Activated CD8-positive, alpha-beta memory T cell treated with anti-CD3 and anti-CD28 coated beads, Interleukin-2, amount 10 ng/mL, durations not matched to agents 7 days and 5 days (primary cell): Measurements from ENCODE around the gene C1orf141. TPM values are rescaled to one million over a fixed set of nuclear protein-coding genes. Genes with fewer than 3 reads are reported as not detected.

Source experiments
- ATAC-seq: fragments of 150-1000 bp; cut with Tn5 transposase; one replicate; pipeline ENCODE4 v1.10.0; 2021; ENCODE audit warnings: moderate library complexity
- CTCF ChIA-PET: fragments of 350-600 bp; sonication (Branson Sonifier 250); formaldehyde crosslinking; loops from one replicate; lab custom pipeline; 2021; ENCODE audit warnings: antibody characterized with exemption; lab: Charles Lee
- DNase-seq: peaks from one replicate; pipeline ENCODE4 v3.0.0-alpha.2; 2020
- H3K27ac Mint-ChIP-seq: one replicate; pipeline ENCODE4 v1.8.0; 2021; ENCODE audit warnings: mild to moderate bottlenecking, mixed read lengths
- H3K27me3 Mint-ChIP-seq: one replicate; pipeline ENCODE4 v1.8.0; 2021; ENCODE audit warnings: mixed read lengths
- H3K36me3 Mint-ChIP-seq: one replicate; pipeline ENCODE4 v1.8.0; 2021; ENCODE audit warnings: mild to moderate bottlenecking, mixed read lengths
- H3K4me1 Mint-ChIP-seq: one replicate; pipeline ENCODE4 v1.8.0; 2021; ENCODE audit warnings: mixed read lengths
- H3K4me3 Mint-ChIP-seq: one replicate; pipeline ENCODE4 v1.8.0; 2021; ENCODE audit warnings: mild to moderate bottlenecking, moderate library complexity, mixed read lengths
- H3K9me3 Mint-ChIP-seq: one replicate; pipeline ENCODE4 v1.8.0; 2022; ENCODE audit warnings: low read depth, mixed read lengths
- total RNA-seq, 2 experiments: library from RNA; stranded (reverse); gene quantifications; one replicate each; pipeline ENCODE4 v1.2.3, GENCODE V29; 2021

C1orf141 gene
- total RNA-seq, 2 experiments from 2014 or later, result not detected

DNA sequence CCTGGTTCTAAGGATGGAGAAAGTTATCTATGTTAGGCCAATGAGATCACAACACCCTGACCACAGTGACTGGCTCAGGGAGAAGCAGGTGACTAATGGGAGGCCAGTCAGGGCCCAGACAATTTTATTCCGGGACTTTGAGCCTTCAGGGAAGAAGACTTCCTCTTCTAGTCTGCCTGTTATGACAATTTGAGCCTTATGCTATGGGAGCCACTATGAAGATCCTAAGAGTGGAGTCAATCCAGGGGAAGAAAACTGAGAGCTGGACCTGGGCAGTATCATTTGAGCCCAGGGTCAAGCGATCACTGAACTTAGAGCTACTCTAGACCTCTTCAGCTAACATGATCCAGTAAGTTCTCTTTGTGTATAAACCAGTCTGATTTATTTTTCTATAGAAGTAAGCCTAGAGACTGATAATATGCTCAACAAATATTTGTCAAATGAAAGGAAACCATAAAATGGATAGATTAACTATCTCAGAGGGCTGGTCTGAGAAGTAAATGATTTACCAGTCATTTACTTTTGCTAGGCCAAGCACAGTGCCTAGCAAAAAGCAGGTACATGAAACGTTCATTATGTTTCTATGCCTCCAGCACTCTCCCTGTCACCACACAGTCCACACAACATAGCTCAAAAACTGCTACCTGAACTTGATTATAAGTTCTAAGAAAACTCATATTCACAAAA is 4.2 kb upstream of the C1orf141 start:
- no peak overlapping the region for H3K27ac Mint-ChIP-seq
- CTCF ChIA-PET, result interaction anchor here (0.9 kb wide), 1 partner anchor 10 kb away, joined by 4 read pairs; no protein-coding TSS in a partner anchor
- no peak for ATAC-seq
- DNase-seq, result no peak
- H3K36me3 Mint-ChIP-seq, result no peaks in the 10 kb centered on the region
- H3K4me3 Mint-ChIP-seq, result no peak overlapping the region
- H3K4me1 Mint-ChIP-seq, result peaks cover 17% of the 10 kb centered on the region
- H3K27me3 Mint-ChIP-seq, result peaks cover 15% of the 10 kb centered on the region
- H3K9me3 Mint-ChIP-seq, result no peaks in the 10 kb centered on the region

DNA sequence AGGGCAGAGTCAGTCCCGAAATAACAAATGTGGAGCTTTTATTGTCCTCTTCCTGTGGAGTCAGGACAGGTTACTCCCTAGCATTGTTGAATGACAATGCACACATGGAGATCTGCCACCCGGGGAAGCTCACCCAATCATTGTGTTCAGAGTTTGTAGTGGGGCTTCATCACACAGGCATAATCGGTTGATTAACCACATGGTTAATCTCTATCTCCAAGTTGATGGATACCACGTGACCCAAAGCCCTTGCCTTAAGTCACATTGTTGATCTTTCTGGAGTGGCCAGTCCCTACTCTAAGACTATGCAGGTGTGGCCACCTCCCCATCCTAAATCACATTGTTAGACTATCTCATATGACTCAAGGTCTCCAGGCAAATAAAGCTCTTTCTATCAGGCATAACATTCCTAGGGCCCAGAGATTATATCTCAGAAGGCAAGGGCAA is 2.6 kb upstream of the C1orf141 start:
- DNase-seq (no peak), ATAC-seq (no peak)
- no peak overlapping the region for H3K27ac Mint-ChIP-seq
- H3K36me3 Mint-ChIP-seq, result no peaks in the 10 kb centered on the region
- H3K27me3 Mint-ChIP-seq, result peaks cover 15% of the 10 kb centered on the region
- CTCF ChIA-PET, result interaction anchor here (1.0 to 1.9 kb wide), 2 partner anchors 12 to 74 kb away, joined by 3 to 4 read pairs; no protein-coding TSS in a partner anchor
- peaks cover 6% of the 10 kb centered on the region for H3K4me1 Mint-ChIP-seq
- no peak overlapping the region for H3K4me3 Mint-ChIP-seq
- H3K9me3 Mint-ChIP-seq, result no peaks in the 10 kb centered on the region

DNA sequence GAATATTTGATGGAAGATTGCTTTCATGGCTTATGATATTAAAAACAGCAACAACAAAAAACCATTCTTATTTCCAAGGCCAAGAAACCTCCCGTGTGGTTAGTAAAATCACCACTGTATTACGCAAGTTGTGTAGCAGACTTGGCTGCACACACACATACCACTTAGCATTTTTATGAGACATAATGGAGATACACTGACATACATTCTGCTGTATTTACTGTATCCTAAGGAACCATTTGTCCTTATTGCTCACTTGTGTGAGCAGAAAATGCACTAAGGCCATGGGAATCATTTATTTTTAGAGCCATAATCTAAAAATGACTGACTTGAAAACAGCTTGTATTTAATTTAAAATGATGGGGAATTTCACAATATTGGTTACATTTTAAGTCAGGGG is 584 bp upstream of the C1orf141 start:
- no peak for ATAC-seq

DNA sequence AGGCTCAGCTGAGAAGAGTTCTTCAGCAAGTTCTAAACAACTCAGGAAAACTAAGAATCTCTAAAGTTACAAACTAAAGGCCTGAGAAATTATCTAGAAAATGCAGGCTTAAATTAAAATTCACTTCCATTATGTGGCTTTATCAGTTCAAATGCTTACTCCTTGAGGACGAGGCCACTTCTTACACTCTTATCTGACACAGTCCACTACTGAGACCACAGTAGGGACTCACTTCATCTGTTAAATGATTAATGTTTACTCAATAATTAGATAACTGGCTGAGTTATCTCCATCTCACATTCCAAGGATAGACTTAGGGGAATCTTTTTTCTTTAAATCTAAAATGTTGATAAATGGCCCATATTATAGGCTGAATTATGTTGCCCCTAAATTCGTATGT is 1.6 kb downstream of the C1orf141 start:
- CTCF ChIA-PET, result no interaction called here
- Mint-ChIP-seq H3K36me3 (no peaks in the 10 kb centered on the region), H3K4me1 (peaks cover 6% of the 10 kb centered on the region), H3K27ac (no peak overlapping the region), H3K9me3 (no peaks in the 10 kb centered on the region), H3K27me3 (peaks cover 15% of the 10 kb centered on the region), H3K4me3 (no peak overlapping the region)
- DNase-seq (no peak), ATAC-seq (no peak)

More for the DNA sequence above, 584 bp upstream of the C1orf141 start:
- Mint-ChIP-seq H3K36me3 (no peaks in the 10 kb centered on the region), H3K4me3 (no peak overlapping the region), H3K9me3 (no peaks in the 10 kb centered on the region), H3K27ac (no peak overlapping the region), H3K4me1 (peaks cover 6% of the 10 kb centered on the region), H3K27me3 (peaks cover 15% of the 10 kb centered on the region)
- DNase-seq, result no peak
- CTCF ChIA-PET, result interaction anchor here (0.9 to 2.1 kb wide), 3 partner anchors 9 to 78 kb away, joined by 4 to 11 read pairs (median 5); no protein-coding TSS in a partner anchor

- Mint-ChIP-seq H3K27ac (no peak overlapping the region), H3K27me3 (peaks cover 11% of the 10 kb centered on the region), H3K4me1 (peaks cover 8% of the 10 kb centered on the region), H3K4me3 (no peak overlapping the region), H3K36me3 (no peaks in the 10 kb centered on the region), H3K9me3 (no peaks in the 10 kb centered on the region)
- ATAC-seq (no peak), DNase-seq (no peak)
- CTCF ChIA-PET, result interaction anchor here (0.9 kb wide), 1 partner anchor 9 kb away, joined by 3 read pairs; no protein-coding TSS in a partner anchor
Measured at GRCh38 chr1:67130673-67131072, 4.1 kb downstream of the C1orf141 start.

DNA sequence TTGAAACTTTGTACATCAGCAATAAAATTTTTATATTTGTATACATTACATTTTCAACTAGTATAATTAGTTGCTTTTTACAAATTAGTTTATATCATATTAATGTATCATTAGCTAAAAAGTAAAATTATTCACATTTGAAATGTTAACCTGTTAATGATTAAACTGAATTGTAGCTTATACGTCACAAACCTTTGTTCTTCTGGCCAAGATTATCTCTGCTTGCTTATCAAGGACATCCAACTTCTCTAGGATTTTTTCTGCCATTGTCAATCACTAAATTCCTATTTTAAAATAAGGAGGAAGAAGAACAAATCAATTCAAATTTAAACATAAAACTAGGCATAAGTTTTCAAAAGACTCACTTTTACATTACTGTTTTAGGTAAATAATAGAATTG is 7.8 kb downstream of the C1orf141 start:
- no peaks in the 10 kb centered on the region for H3K36me3 Mint-ChIP-seq
- no peak overlapping the region for H3K4me3 Mint-ChIP-seq
- no peak overlapping the region for H3K27ac Mint-ChIP-seq
- H3K4me1 Mint-ChIP-seq, result peaks cover 2% of the 10 kb centered on the region
- no peak for ATAC-seq
- no peak for DNase-seq
- no peaks in the 10 kb centered on the region for H3K9me3 Mint-ChIP-seq
- peaks cover 3% of the 10 kb centered on the region for H3K27me3 Mint-ChIP-seq
- CTCF ChIA-PET, result interaction anchor here (0.9 to 1.6 kb wide), 4 partner anchors 9 to 22 kb away, joined by 3 to 4 read pairs (median 3); no protein-coding TSS in a partner anchor

DNA sequence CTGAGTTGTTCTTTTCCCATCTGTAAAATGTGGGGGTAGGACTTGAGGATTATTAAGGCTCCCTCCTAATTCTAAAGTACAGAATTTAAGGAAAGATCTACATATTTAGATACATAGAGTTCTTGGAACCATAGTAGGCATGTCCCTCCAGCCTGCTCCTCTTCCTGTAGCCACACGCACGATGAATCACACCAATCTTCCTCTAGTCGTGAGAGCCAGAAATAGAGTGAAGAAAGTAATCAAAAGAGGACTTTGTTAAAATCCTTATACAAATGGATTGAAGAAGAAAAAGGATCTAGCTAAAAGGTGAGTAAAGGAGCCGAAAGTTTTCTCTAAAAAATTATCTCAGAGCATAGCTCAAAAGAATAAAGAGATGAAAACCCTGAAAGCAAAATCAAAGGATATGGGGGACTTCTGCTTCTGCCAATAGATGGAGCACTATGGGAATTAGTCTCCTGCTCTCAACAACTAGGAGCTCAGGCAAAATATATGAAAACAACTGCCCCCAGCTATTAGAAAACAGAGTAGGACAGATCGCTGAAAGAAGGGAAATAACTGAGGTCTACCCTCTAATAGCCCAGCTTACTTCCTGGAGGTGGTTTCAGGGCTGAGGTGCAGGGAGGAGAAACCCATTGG is 8.5 kb downstream of the C1orf141 start:
- peaks cover 3% of the 10 kb centered on the region for H3K27me3 Mint-ChIP-seq
- H3K4me1 Mint-ChIP-seq, result peaks cover 2% of the 10 kb centered on the region
- H3K36me3 Mint-ChIP-seq, result no peaks in the 10 kb centered on the region
- ATAC-seq, result no peak
- DNase-seq, result no peak
- no peak overlapping the region for H3K27ac Mint-ChIP-seq
- no peak overlapping the region for H3K4me3 Mint-ChIP-seq
- CTCF ChIA-PET, result interaction anchor here (0.9 to 1.6 kb wide), 4 partner anchors 10 to 23 kb away, joined by 3 to 4 read pairs (median 3); no protein-coding TSS in a partner anchor
- H3K9me3 Mint-ChIP-seq, result no peaks in the 10 kb centered on the region

GRCh38 chr1:67124455-67124854 is 10.3 kb downstream of the C1orf141 start:
- CTCF ChIA-PET, result interaction anchor here (1.1 kb wide), 1 partner anchor 128 kb away, joined by 3 read pairs; no protein-coding TSS in a partner anchor
- peaks cover 2% of the 10 kb centered on the region for H3K4me1 Mint-ChIP-seq
- DNase-seq, result no peak

DNA sequence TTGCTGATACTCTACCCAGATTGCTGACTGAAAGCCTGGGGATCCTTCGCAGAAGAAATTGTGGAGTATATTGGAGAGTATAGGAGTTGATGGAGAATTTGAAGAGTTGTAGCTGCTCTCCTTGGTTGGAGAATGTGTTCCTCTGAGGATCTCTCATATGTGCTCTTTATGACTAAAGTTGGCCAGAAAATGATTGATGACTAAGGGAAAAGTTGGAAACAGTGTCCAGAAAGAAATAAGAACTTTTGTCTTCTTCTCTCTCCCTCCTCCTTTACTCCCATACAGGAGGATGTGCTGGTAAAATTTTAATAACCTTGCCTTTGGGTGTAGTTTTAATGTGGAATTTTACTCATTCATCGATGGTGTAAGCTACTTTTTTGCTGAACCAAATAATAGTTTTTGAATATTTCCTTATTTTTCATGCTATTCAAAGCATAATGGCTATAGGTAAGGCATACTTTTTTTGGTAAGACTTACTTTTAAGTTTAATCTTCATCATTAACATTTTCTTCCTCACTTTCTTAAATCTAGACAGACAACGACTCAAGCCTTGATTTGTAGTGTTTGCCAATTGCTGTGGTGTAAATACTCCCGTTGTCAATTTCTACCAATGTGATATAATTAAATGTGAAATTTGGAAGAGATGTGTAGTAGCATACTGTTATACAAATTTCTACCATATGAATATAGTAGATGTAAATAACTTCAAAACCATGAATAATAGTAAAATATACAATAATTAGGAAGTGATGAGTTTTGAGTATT is 13.7 kb downstream of the C1orf141 start:
- no peaks in the 10 kb centered on the region for H3K9me3 Mint-ChIP-seq
- no peak overlapping the region for H3K27ac Mint-ChIP-seq
- H3K4me1 Mint-ChIP-seq, result peaks cover under 1% of the 10 kb centered on the region
- H3K27me3 Mint-ChIP-seq, result peaks cover 2% of the 10 kb centered on the region
- no peak for ATAC-seq
- CTCF ChIA-PET, result interaction anchor here (1.0 kb wide), 1 partner anchor 9 kb away, joined by 3 read pairs; no protein-coding TSS in a partner anchor
- no peak for DNase-seq
- no peak overlapping the region for H3K4me3 Mint-ChIP-seq
- no peaks in the 10 kb centered on the region for H3K36me3 Mint-ChIP-seq

More at GRCh38 chr1:67124455-67124854, 10.3 kb downstream of the C1orf141 start:
- no peak overlapping the region for H3K4me3 Mint-ChIP-seq
- H3K27ac Mint-ChIP-seq, result no peak overlapping the region
- H3K36me3 Mint-ChIP-seq, result no peaks in the 10 kb centered on the region
- H3K9me3 Mint-ChIP-seq, result no peaks in the 10 kb centered on the region
- peaks cover 4% of the 10 kb centered on the region for H3K27me3 Mint-ChIP-seq
- ATAC-seq, result no peak

- Mint-ChIP-seq H3K27ac (no peak overlapping the region), H3K27me3 (peaks cover 2% of the 10 kb centered on the region), H3K4me3 (no peak overlapping the region), H3K36me3 (no peaks in the 10 kb centered on the region), H3K9me3 (peaks cover 2% of the 10 kb centered on the region), H3K4me1 (no peaks in the 10 kb centered on the region)
- DNase-seq (no peak), ATAC-seq (no peak)
- CTCF ChIA-PET, result no interaction called here
Measured at GRCh38 chr1:67118646-67119045, 16.1 kb downstream of the C1orf141 start.

DNA sequence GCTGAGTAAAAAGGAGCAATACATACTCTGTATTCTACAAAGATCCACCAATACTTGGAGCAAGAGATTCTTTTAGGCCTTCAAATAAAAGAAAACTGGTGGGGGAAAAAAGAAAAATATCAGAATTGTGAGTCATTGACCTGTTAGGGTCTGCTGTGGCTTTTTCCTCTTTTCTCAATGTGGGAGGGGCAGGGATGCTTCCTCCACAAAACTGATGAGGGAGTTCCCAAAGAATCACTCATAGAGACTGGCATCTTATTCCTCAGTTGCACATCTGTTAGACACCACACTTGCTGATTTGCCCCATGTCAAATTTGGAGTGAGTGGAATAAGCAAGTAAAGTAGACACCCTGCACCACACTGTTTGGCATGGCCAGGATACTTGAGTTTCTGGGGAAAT is 16.6 kb downstream of the C1orf141 start:
- H3K9me3 Mint-ChIP-seq, result peaks cover 2% of the 10 kb centered on the region
- no peaks in the 10 kb centered on the region for H3K4me1 Mint-ChIP-seq
- H3K27me3 Mint-ChIP-seq, result peaks cover 2% of the 10 kb centered on the region
- ATAC-seq, result no peak
- no peak overlapping the region for H3K27ac Mint-ChIP-seq
- DNase-seq, result no peak
- no peaks in the 10 kb centered on the region for H3K36me3 Mint-ChIP-seq
- H3K4me3 Mint-ChIP-seq, result no peak overlapping the region
- CTCF ChIA-PET, result no interaction called here

DNA sequence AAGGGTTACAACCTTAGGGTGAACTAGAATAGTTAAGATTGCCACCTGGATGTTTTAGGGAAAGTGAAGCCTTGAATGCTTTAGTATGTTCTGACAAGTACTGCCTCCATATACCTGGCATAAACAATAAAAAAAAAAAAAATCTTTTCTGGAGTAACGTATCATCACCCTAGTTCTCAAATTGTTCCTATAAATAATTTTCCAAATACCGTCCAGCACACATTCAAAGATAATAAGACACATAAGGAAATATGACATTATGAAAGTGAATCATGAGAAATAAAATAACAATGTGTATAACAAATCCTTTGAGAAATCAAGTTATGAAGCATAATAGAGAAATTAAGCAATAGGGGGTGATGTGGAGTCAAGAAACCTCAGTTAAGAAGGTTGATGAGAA is 20.6 kb downstream of the C1orf141 start:
- ATAC-seq, result no peak
- no peak for DNase-seq
- Mint-ChIP-seq H3K9me3 (peaks cover 5% of the 10 kb centered on the region), H3K4me3 (no peak overlapping the region), H3K4me1 (no peaks in the 10 kb centered on the region), H3K27me3 (peaks cover 4% of the 10 kb centered on the region), H3K27ac (no peak overlapping the region), H3K36me3 (no peaks in the 10 kb centered on the region)
- CTCF ChIA-PET, result no interaction called here

DNA sequence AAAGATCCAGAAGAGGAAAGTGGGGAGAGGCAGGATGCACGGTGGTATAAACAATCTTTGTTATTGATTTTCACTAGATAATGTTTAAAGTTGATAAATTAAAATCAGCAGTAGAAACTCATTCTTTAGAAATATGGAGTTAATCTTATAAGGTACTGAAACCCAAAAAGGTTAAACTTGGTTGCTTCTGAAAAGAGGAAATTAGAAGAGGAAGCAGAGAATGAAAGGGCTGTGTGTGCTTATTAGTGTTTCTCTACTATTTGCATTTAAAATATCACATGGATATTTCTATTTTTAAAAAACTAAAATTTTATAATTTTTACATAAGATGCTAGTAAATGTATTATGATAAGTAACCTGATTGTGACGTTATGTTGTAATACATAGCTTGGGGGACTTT is 24.4 kb downstream of the C1orf141 start:
- H3K9me3 Mint-ChIP-seq, result peaks cover 5% of the 10 kb centered on the region
- no peak for ATAC-seq
- CTCF ChIA-PET, result no interaction called here
- H3K27me3 Mint-ChIP-seq, result peaks cover 4% of the 10 kb centered on the region
- no peaks in the 10 kb centered on the region for H3K4me1 Mint-ChIP-seq
- no peak for DNase-seq
- no peak overlapping the region for H3K27ac Mint-ChIP-seq
- no peaks in the 10 kb centered on the region for H3K36me3 Mint-ChIP-seq
- no peak overlapping the region for H3K4me3 Mint-ChIP-seq
